GM12873 (cell line): ENCODE measurements around the gene MACROD1.

ENCODE experiments used
- CTCF ChIP-seq: IDR thresholded peaks from 2 replicates; pipeline ENCODE4 v1.5.1; 2012; ENCODE audit warnings: low read depth, mild to moderate bottlenecking, moderate library complexity, low read length, control low read depth; ENCODE audit not compliant: insufficient read depth; ENCODE audit errors: missing control alignments

The MACROD1 gene

GRCh38 chr11:64001484-64002420, 164.2 kb downstream of the MACROD1 start:
- no peak for TF ChIP-seq CTCF

- no peak for TF ChIP-seq CTCF
Observed at GRCh38 chr11:64000740-64001483, 165.0 kb downstream of the MACROD1 start.

GRCh38 chr11:64000026-64000739, 165.7 kb downstream of the MACROD1 start:
- TF ChIP-seq CTCF: peak; percentile 65

GRCh38 chr11:63999349-64000025, 166.4 kb downstream of the MACROD1 start:
- no peak for TF ChIP-seq CTCF

- TF ChIP-seq CTCF: no peak
Observed at GRCh38 chr11:63998558-63999348, 167.2 kb downstream of the MACROD1 start.

GRCh38 chr11:63997801-63998337, 168.0 kb downstream of the MACROD1 start:
- no peak for TF ChIP-seq CTCF
